Cortex of kidney (tissue), 1 donor: ENCODE results near the gene SLC6A16.
"Not testable (repeated sequence)": the region's sequence is repeated elsewhere in the genome, so short reads cannot be mapped to it uniquely, and the experiment has no call there.

ENCODE experiments used
- DNase-seq: peaks from one replicate; lab custom pipeline; 2025; lab: John Stamatoyannopoulos, UW

The SLC6A16 gene

GRCh38 chr19:49271080-49271753, 53.8 kb downstream of the SLC6A16 start:
- DNase-seq, result no peak

GRCh38 chr19:49266409-49266808, 58.6 kb downstream of the SLC6A16 start:
- DNase-seq, result not testable (repeated sequence)

- no peak for DNase-seq
These were observed 60.7 kb downstream of the SLC6A16 start for GRCh38 chr19:49264258-49264657.

- DNase-seq, result no peak
These were observed 63.4 kb downstream of the SLC6A16 start for GRCh38 chr19:49261602-49262001.

GRCh38 chr19:49256691-49257090, 68.3 kb downstream of the SLC6A16 start:
- DNase-seq, result no peak

- no peak for DNase-seq
These were observed 69.3 kb downstream of the SLC6A16 start for GRCh38 chr19:49255674-49256073.

- no peak for DNase-seq
These were observed 75.1 kb downstream of the SLC6A16 start for GRCh38 chr19:49249933-49250332.

GRCh38 chr19:49247676-49248075, 77.3 kb downstream of the SLC6A16 start:
- DNase-seq, result no peak

- DNase-seq, result no peak
These were observed 80.7 kb downstream of the SLC6A16 start for GRCh38 chr19:49244256-49244655.

- no peak for DNase-seq
These were observed 81.3 kb downstream of the SLC6A16 start for GRCh38 chr19:49243726-49244125.

GRCh38 chr19:49243129-49243528, 81.9 kb downstream of the SLC6A16 start:
- no peak for DNase-seq

GRCh38 chr19:49241769-49242168, 83.2 kb downstream of the SLC6A16 start:
- no peak for DNase-seq
